ENCODE results near the gene MMP3.
A peak's percentile ranks its signal among the peaks of the same experiment; 100 is the strongest.

The MMP3 gene

DNA sequence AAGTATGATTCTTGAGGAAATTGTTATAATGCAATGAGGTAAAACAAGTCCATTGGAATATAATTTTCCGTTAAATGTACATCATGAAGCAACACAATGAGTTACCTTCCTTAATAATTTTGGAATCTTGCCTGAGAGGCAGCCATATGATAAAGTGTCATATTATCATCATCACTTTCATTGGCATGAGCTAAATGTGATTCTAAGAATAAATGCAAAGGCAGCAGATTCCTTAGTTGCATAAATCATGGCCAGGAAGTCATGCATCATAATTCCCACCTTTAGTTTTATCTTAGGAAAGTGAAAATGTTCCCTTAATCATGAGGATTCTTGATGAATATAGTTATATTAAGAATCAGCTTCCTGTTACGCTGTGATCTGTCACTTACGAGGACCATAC lies 31.2 kb downstream of the MMP3 start:
- no peaks in the 10 kb centered on the region for H3K9me3 ChIP-seq (ENCODE audit: severe bottlenecking)
- H3K27ac ChIP-seq (ENCODE audit: poor library complexity, severe bottlenecking), result no peak overlapping the region
- peaks cover 8% of the 10 kb centered on the region for H3K4me1 ChIP-seq (ENCODE audit: insufficient read depth, poor library complexity, severe bottlenecking)
- H3K36me3 ChIP-seq (ENCODE audit: low read depth), result no peaks in the 10 kb centered on the region
- ATAC-seq (ENCODE audit: low read depth), result no peak
- no peaks in the 10 kb centered on the region for H3K27me3 ChIP-seq (ENCODE audit: insufficient read depth, poor library complexity, severe bottlenecking)
- no peak for DNase-seq (ENCODE audit: low spot score)
- TF ChIP-seq, protein P1, sequence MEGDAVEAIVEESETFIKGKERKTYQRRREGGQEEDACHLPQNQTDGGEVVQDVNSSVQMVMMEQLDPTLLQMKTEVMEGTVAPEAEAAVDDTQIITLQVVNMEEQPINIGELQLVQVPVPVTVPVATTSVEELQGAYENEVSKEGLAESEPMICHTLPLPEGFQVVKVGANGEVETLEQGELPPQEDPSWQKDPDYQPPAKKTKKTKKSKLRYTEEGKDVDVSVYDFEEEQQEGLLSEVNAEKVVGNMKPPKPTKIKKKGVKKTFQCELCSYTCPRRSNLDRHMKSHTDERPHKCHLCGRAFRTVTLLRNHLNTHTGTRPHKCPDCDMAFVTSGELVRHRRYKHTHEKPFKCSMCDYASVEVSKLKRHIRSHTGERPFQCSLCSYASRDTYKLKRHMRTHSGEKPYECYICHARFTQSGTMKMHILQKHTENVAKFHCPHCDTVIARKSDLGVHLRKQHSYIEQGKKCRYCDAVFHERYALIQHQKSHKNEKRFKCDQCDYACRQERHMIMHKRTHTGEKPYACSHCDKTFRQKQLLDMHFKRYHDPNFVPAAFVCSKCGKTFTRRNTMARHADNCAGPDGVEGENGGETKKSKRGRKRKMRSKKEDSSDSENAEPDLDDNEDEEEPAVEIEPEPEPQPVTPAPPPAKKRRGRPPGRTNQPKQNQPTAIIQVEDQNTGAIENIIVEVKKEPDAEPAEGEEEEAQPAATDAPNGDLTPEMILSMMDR (IDR thresholded peaks at IDR 0.05; ENCODE audit: poor library complexity, severe bottlenecking), result no peak
- no peak overlapping the region for H3K4me3 ChIP-seq (ENCODE audit: severe bottlenecking)

DNA sequence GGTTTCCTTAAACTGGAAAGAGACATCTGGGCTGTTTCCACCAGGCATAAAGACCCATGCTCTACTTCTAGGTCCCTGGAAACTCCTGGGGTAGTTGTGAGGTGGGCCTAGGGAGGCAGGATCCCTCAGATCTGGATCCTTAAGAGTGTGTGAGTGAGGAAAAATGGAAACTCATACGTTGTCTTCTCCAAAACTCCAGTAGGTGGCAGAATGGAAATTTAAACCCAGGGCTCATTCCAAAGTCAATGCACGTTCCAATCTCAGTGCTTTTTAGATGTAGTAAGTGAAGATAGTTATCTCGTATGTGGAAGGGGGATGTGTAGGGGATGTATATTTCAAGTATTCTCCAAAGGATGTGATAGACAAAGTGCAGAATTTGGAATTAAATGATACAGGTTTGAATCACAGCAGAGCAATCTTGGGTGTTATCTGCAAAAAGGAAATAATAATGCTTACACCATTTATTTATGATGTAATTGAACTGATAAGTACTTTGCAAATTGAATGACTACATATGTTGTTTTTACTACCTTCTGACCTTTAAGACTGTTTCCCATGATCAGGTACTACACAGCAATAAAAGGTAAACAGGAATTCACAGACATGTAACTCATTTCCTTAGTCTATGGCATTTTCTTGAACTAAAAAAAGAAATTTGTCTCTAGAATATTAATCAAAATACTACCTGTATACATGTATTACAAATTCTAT lies 32.3 kb downstream of the MMP3 start:
- Histone ChIP-seq H3K4me1 (ENCODE audit: insufficient read depth, poor library complexity, severe bottlenecking) (peaks cover 8% of the 10 kb centered on the region), H3K36me3 (ENCODE audit: low read depth) (no peaks in the 10 kb centered on the region), H3K27me3 (ENCODE audit: insufficient read depth, poor library complexity, severe bottlenecking) (no peaks in the 10 kb centered on the region), H3K9me3 (ENCODE audit: severe bottlenecking) (no peaks in the 10 kb centered on the region), H3K27ac (ENCODE audit: poor library complexity, severe bottlenecking) (no peak overlapping the region), H3K4me3 (ENCODE audit: severe bottlenecking) (no peak overlapping the region)
- DNase-seq (ENCODE audit: low spot score) (no peak), ATAC-seq (ENCODE audit: low read depth) (peak; percentile 78)
- TF ChIP-seq, protein P1 (IDR thresholded peaks at IDR 0.05; ENCODE audit: poor library complexity, severe bottlenecking), result peak; percentile 79

DNA sequence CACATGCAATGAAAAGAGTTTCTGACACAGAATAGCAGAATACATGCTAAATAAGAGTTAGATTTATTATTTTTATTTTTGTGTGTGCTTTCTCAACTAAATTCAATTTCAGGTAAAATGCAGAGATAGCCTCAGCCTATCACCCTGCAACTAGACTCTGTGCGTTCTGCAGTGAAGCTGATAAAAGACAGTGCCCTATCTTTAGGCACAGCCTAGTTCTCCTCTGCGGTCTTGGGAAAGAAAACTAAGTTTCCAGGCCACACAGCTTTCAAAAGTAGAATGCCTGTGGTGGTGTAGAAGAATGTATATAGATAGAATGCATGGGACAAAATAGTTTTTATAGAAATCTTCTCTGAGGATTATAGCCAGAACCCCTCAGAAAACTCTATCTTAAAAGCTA lies 33.4 kb downstream of the MMP3 start:
- TF ChIP-seq, protein P1 (IDR thresholded peaks at IDR 0.05; ENCODE audit: poor library complexity, severe bottlenecking), result no peak
- no peaks in the 10 kb centered on the region for H3K27me3 ChIP-seq (ENCODE audit: insufficient read depth, poor library complexity, severe bottlenecking)
- H3K9me3 ChIP-seq (ENCODE audit: severe bottlenecking), result no peaks in the 10 kb centered on the region
- no peak overlapping the region for H3K27ac ChIP-seq (ENCODE audit: poor library complexity, severe bottlenecking)
- H3K36me3 ChIP-seq (ENCODE audit: low read depth), result no peaks in the 10 kb centered on the region
- ATAC-seq (ENCODE audit: low read depth), result no peak
- peaks cover 8% of the 10 kb centered on the region for H3K4me1 ChIP-seq (ENCODE audit: insufficient read depth, poor library complexity, severe bottlenecking)
- no peak overlapping the region for H3K4me3 ChIP-seq (ENCODE audit: severe bottlenecking)
- no peak for DNase-seq (ENCODE audit: low spot score)

DNA sequence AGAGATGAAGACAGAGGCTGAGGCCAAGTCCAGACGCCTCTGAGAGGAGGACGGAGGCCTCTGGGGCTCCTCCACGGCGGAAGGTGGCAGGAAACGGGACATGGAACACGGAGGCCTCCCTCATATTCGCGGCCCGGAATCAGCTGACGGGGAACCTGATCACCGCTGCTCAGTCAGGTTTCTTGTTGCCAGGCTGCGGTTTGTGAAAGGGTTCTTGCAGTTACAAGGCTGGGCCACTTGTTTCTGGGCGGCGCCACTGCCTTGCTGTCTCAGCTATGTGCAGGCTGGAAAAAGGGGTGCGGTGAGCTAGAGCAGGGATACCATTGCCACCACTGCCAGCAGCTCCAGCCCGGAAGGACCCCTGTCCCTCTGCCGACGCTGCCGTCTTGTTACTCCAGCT lies 35.5 kb downstream of the MMP3 start:
- no peaks in the 10 kb centered on the region for H3K4me1 ChIP-seq (ENCODE audit: insufficient read depth, poor library complexity, severe bottlenecking)
- peak; percentile 61; the same call in 2 of the 3 replicates for ATAC-seq (ENCODE audit: low read depth)
- no peak overlapping the region for H3K4me3 ChIP-seq (ENCODE audit: severe bottlenecking)
- DNase-seq (ENCODE audit: low spot score), result no peak
- H3K36me3 ChIP-seq (ENCODE audit: low read depth), result no peaks in the 10 kb centered on the region
- H3K27ac ChIP-seq (ENCODE audit: poor library complexity, severe bottlenecking), result no peak overlapping the region
- TF ChIP-seq, protein P1 (IDR thresholded peaks at IDR 0.05; ENCODE audit: poor library complexity, severe bottlenecking), result peak; percentile 35
- no peaks in the 10 kb centered on the region for H3K27me3 ChIP-seq (ENCODE audit: insufficient read depth, poor library complexity, severe bottlenecking)
- no peaks in the 10 kb centered on the region for H3K9me3 ChIP-seq (ENCODE audit: severe bottlenecking)

DNA sequence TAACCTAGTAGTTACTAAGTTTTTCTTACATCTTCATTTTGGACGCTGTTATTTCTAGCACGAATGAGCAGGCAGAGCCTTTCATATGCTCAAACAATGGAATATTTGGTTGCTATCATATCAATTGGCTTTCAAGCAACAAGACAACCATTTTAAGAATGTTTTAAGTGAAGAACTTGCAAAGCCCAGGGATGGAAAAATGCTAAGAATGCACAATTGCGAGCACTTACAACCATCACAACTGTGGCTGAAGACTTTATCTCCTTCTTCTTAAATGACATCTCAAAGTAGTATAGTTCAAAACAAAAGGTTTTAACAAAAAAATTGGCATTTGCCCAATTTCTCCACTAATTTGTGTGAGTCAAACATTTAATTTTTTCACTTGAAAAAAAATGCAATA lies 37.1 kb downstream of the MMP3 start:
- H3K9me3 ChIP-seq (ENCODE audit: severe bottlenecking), result no peaks in the 10 kb centered on the region
- no peak overlapping the region for H3K4me3 ChIP-seq (ENCODE audit: severe bottlenecking)
- DNase-seq (ENCODE audit: low spot score) (no peak), ATAC-seq (ENCODE audit: low read depth) (no peak)
- H3K36me3 ChIP-seq (ENCODE audit: low read depth), result no peaks in the 10 kb centered on the region
- no peak overlapping the region for H3K27ac ChIP-seq (ENCODE audit: poor library complexity, severe bottlenecking)
- TF ChIP-seq, protein P1 (IDR thresholded peaks at IDR 0.05; ENCODE audit: poor library complexity, severe bottlenecking), result no peak
- H3K27me3 ChIP-seq (ENCODE audit: insufficient read depth, poor library complexity, severe bottlenecking), result no peaks in the 10 kb centered on the region
- H3K4me1 ChIP-seq (ENCODE audit: insufficient read depth, poor library complexity, severe bottlenecking), result peaks cover 4% of the 10 kb centered on the region
